ENCODE results near the gene BDNF.

The BDNF gene

GRCh38 chr11:27640954-27641353, 59.3 kb downstream of the BDNF start:
- TF ChIP-seq FOXP2 (optimal IDR thresholded peaks at IDR 0.05; ENCODE audit: borderline replicate concordance, extremely low read depth, extremely low read length, insufficient read depth) (no peak), SIN3A (IDR thresholded peaks at IDR 0.05; ENCODE audit: borderline replicate concordance, insufficient read depth, low read length) (no peak)

GRCh38 chr11:27635567-27636037, 64.7 kb downstream of the BDNF start:
- TF ChIP-seq FOXP2 (optimal IDR thresholded peaks at IDR 0.05; ENCODE audit: borderline replicate concordance, extremely low read depth, extremely low read length, insufficient read depth) (no peak), TAF1 (IDR thresholded peaks at IDR 0.05; ENCODE audit: borderline replicate concordance, insufficient read depth, low read length) (no peak), REST (IDR thresholded peaks at IDR 0.05; ENCODE audit: insufficient read depth in 1 of 2, low read depth in 2 of 2, low read length in 2 of 2) (no peak), SIN3A (IDR thresholded peaks at IDR 0.05; ENCODE audit: borderline replicate concordance, insufficient read depth, low read length) (no peak), POLR2AphosphoS5 (IDR thresholded peaks at IDR 0.05; ENCODE audit: low read depth, low read length) (no peak)

- no peak for TF ChIP-seq SIN3A (IDR thresholded peaks at IDR 0.05; ENCODE audit: borderline replicate concordance, insufficient read depth, low read length)
- TF ChIP-seq POLR2AphosphoS5 (IDR thresholded peaks at IDR 0.05; ENCODE audit: low read depth, low read length) = no peak
- TF ChIP-seq FOXP2 (optimal IDR thresholded peaks at IDR 0.05; ENCODE audit: borderline replicate concordance, extremely low read depth, extremely low read length, insufficient read depth) = no peak
- TF ChIP-seq TAF1 (IDR thresholded peaks at IDR 0.05; ENCODE audit: borderline replicate concordance, insufficient read depth, low read length) = no peak
- no peak for TF ChIP-seq REST (IDR thresholded peaks at IDR 0.05; ENCODE audit: insufficient read depth in 1 of 2, low read depth in 2 of 2, low read length in 2 of 2)
Measured at GRCh38 chr11:27627979-27628378, 72.3 kb downstream of the BDNF start.

GRCh38 chr11:27626938-27627586, 73.2 kb downstream of the BDNF start:
- TF ChIP-seq SIN3A (IDR thresholded peaks at IDR 0.05; ENCODE audit: borderline replicate concordance, insufficient read depth, low read length) = no peak

GRCh38 chr11:27626269-27626937, 73.9 kb downstream of the BDNF start:
- TF ChIP-seq FOXP2 (optimal IDR thresholded peaks at IDR 0.05; ENCODE audit: borderline replicate concordance, extremely low read depth, extremely low read length, insufficient read depth) (no peak), REST (IDR thresholded peaks at IDR 0.05; ENCODE audit: insufficient read depth in 1 of 2, low read depth in 2 of 2, low read length in 2 of 2) (no peak), SIN3A (IDR thresholded peaks at IDR 0.05; ENCODE audit: borderline replicate concordance, insufficient read depth, low read length) (no peak)

- TF ChIP-seq REST (IDR thresholded peaks at IDR 0.05; ENCODE audit: insufficient read depth in 1 of 2, low read depth in 2 of 2, low read length in 2 of 2) (no peak), SIN3A (IDR thresholded peaks at IDR 0.05; ENCODE audit: borderline replicate concordance, insufficient read depth, low read length) (no peak), FOXP2 (optimal IDR thresholded peaks at IDR 0.05; ENCODE audit: borderline replicate concordance, extremely low read depth, extremely low read length, insufficient read depth) (no peak)
Measured at GRCh38 chr11:27625347-27625912, 74.8 kb downstream of the BDNF start.
